Measurements from ENCODE around the gene GTF3C1.
"Not testable (repeated sequence)": the region's sequence is repeated elsewhere in the genome, so short reads cannot be mapped to it uniquely, and the experiment has no call there.

The GTF3C1 gene

GRCh38 chr16:27549746-27550581, at the start of gene GTF3C1, which contains the start of gene KATNIP:
GTF3C1 (minus strand) TSS chr16:27549913; CDS start chr16:27549890, 23 bp downstream.
KATNIP (plus strand) TSS chr16:27550144; CDS start chr16:27550171, 27 bp downstream.
- peak; percentile 93 for DNase-seq

GRCh38 chr16:27598931-27599565, 49.3 kb upstream of the GTF3C1 start:
- DNase-seq, result no peak

DNA sequence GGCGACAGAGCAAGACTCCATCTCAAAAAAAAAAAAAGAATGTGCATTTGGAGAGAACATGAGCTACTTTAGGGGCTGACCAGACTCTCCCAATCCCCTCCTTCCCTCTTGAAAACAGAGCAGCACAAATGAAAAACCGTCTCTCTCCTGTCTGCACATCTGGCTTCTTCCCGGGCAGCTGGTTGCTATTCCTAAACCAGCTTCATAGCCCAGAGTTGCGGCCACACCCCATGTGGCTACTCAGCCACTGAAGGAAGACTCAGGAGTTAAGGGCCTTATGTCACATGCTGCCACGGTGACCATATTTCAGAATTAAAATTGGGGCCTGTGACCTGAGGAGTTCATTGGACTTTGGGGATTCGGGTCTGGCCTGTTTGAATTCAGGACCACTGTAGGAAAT, 48.5 kb upstream of the GTF3C1 start:
- no peak for DNase-seq

GRCh38 chr16:27597361-27597760, 47.6 kb upstream of the GTF3C1 start:
- no peak for DNase-seq

DNA sequence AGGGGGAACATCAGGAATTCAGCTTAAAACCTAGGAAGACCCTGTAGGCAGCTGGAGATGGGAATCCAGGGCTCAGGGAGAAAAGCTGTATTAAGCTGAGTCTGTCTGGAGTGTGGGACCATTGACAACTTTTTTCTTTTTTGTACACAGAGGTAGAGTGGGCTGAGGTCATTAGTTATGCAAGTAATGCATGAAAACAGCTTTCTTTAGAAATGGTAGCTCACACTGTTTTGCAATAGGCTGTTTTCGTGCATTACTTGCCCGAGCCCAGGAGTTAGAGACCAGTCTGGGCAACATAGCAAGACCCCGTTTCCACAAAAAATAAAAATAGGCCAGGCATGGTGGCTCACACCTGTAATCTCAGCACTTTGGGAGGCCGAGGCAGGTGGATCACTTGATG, 46.7 kb upstream of the GTF3C1 start:
- no peak for DNase-seq

- no peak for DNase-seq
Measured at GRCh38 chr16:27595993-27596392, 46.3 kb upstream of the GTF3C1 start.

DNA sequence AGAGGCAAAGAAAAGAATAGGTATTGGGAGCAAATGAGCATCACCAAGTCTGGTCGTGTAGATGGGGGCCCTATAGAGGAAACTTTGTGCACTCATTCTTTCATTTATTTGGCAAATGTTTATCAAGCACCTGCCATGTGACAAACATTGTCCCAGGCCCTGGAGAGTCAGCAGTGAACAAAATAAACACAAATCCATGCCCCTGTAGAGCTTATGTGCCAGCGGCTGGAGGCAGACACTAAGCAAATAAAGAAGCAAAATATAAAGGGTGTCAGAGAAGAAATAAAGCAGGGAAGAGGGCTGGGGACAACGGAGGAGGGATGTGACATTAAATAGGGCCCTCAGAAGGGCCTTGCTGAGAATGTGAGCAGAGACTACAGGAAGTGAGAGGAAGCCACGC, 45.8 kb upstream of the GTF3C1 start:
- DNase-seq, result no peak

DNA sequence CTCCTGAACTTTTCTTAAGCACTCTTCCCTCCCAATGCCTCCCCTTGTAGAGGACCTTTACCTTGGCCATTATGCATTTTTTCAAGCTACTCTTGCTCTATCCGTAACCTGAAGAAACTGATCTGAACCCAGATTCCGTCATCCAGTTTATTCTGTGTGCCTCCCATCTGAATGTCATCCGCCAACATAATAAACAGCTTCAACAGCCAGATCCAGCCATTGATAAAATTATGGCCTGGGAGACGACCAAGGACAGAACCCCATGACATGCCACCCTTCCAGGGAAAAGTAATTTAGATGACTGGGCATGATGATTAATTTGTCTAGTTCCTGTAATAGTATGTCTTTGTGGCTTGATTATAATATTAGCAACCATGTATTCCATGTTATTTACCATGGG, 42.1 kb upstream of the GTF3C1 start:
- DNase-seq, result no peak

DNA sequence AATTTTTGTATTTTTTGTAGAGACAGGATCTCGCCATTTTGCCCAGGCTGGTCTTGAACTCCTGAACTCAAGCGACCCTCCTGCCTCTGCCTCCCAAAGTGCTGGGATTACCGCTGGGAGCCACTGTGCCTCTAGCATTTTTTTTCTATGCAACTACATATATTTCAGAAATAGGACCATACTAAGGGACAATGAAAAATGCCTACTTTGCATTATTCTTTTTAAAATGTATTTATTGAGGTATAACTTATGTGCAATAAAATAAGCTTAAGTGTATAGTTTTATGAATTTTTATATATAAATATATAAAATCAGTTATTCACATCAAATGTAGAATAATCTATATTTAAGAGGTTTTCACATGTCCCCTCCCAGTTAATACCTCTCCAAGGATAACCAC, 38.3 kb upstream of the GTF3C1 start:
- DNase-seq, result no peak

DNA sequence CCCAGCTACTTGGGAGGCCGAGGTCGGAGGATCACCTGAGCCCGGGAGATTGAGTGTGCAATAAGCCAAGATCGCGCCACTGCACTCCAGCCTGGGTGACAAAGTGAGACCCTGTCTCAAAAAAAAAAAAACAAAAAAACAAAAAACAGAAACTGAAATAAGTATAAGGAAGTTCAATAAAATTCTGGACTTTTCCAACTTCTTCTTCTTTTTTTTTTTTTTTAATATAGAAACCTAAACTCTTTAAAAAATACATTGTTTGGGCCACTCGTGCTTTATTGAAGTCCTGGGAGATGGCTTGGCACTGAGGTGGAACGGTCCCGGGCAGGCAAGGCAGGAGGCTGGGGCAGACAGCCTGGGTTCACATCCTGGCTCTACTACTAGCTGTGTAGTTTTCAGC, 37.0 kb upstream of the GTF3C1 start:
- DNase-seq, result no peak

GRCh38 chr16:27585200-27585599, 35.5 kb upstream of the GTF3C1 start:
- no peak for DNase-seq

GRCh38 chr16:27583634-27584033, 33.9 kb upstream of the GTF3C1 start:
- DNase-seq, result no peak

DNA sequence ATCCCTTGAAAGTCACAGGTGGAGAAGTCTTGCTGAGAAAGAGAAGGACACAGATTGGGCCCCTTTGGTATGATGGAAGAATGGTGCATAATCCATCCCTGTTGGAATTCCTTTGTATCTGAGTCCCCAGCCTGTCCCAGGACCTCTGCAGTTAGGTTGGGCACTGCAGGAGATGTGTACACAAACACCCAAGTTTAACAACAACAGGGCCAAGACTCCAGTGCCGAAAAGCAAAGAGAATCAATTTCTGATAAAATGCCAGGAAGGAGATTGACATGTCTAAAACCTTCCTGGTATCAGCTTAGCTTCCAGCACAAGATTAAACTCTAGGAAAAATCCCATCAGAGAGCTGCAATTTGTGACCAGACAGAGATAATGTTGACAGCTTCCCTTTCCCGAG, 33.2 kb upstream of the GTF3C1 start:
- DNase-seq, result no peak

DNA sequence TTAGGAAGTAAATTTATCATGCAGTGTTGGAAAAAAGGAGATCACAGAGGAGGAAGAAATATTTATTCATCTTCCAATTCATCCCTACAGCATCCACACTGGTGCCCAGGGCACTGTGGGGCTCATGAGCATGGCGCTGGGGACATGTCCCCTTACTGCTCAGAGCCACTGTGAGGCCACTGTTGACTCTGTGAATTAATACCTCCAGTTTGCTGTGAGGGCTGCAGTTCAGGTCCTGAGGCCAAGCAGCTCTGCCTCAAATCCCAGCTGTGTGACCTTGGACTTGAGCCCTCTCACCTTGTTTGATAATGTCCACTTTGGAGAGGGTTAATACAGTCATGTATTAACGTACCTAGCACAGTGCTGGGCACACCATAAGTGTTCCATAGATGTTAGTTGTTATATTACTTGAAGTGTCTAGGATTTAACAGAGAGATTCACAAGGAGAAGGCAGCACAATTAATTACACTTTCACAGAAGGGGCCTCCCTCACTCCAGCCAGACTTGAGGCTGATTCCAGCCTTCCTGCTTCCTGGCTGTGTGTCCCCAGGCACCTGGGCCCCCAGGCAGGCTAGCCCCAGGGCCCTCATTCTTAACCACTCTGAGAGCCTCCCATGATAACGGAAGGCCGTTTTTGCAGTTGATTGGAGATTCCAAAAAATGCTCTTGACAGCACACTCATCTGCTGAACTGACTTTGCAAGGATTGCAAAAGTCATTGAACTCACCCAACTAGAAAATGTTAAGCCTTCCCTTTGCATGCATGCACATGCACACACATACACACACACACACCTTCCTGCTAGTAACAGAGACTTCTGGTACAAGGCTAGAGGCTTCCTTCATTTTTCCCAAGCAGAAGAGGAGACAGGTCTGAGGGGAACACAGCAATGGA, 29.6 kb upstream of the GTF3C1 start:
- no peak for DNase-seq

DNA sequence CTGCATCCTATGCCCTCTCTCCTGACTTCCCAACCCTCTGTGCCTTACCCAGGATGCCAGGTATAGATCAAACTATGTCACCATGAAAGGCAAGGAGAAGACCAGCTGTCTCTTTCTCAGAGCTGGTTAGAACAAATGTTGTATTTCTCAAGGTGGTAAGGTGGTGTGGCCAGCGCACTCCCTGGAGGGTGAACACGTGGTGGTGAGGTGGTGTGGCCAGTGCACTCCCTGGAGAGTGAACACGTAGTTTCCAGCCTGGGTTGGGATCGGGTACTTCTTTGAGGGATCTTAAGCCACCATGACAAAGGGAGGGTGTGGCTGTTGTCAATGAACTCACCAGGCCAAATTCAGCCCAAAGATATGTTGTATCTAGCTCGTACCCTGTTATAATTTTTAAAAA, 27.0 kb upstream of the GTF3C1 start:
- no peak for DNase-seq

DNA sequence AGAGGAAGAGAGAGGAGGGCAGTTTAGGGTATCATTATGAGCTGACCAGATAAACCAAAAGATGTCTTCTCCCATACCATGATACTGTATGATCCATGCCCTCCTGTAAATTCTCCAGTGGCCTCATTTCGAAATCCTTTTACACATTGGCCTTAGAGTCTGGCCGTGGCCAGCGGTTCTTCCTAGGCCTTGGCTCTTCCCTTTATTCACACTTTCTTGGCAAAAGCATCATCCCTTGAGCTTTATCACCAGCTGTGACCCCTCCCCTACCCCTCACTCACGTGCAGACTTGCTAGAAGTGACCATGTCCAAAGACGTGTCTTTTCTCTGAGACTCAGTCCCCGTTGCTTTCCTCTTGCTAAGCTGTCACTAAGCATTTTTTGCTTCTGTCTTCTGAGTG, 23.0 kb upstream of the GTF3C1 start:
- DNase-seq, result no peak

- no peak for DNase-seq
Measured at GRCh38 chr16:27571433-27572326, 22.0 kb upstream of the GTF3C1 start.

GRCh38 chr16:27570986-27571385, 21.3 kb upstream of the GTF3C1 start:
- DNase-seq, result not testable (repeated sequence)

GRCh38 chr16:27568077-27568476, 18.4 kb upstream of the GTF3C1 start:
- no peak for DNase-seq

GRCh38 chr16:27566417-27566816, 16.7 kb upstream of the GTF3C1 start:
- no peak for DNase-seq

- DNase-seq, result no peak
Measured at GRCh38 chr16:27564224-27564623, 14.5 kb upstream of the GTF3C1 start.

DNA sequence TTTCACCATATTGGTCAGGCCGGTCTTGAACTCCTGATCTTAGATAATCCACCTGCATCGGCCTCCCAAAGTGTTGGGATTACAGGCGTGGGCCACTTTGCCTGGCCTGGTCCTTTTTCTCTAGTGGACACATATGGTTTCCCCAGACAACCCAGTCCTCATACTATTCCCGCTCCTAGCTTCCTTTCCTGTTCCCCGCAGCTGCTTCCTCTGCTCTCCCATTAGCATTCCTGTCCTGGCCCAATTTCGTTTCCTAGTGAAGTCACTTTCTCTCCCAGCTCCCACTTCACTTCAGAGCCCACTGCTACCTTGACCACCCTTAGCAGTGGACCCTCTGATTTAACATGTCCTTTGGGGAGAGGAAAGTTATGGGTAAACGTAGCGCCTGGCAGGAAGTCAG, 11.5 kb upstream of the GTF3C1 start:
- DNase-seq, result no peak

Data from NCI-H1105 treated with DMSO at 0.1 percent for 48 hours (cell line).